H1 (cell line): ENCODE data around the gene CCDC159.

Experiments used
- CTCF ChIP-seq, 3 experiments: IDR thresholded peaks; 1 replicate in 2 of 3; 2 replicates in 1 of 3; pipeline versions ENCODE4 v1.5.1 to v1.6.1; 2011; ENCODE audit warnings: low read length in 3 of 3, mild to moderate bottlenecking in 3 of 3, inconsistent platforms in 2 of 3, low read depth in 1 of 3, moderate library complexity in 1 of 3; ENCODE audit not compliant: insufficient read depth in 1 of 3; ENCODE audit errors: control extremely low read depth in 1 of 3
- MAX ChIP-seq: IDR thresholded peaks from 2 replicates; pipeline ENCODE4 v1.6.1; 2012; ENCODE audit warnings: inconsistent platforms

- TF ChIP-seq CTCF (IDR thresholded peaks at IDR 0.05; ENCODE audit: control extremely low read depth in 1 of 3, insufficient read depth in 1 of 3, low read depth in 1 of 3, low read length in 3 of 3) (no peak), MAX (no peak)
Observed at GRCh38 chr19:11364296-11364904, 18.1 kb downstream of the CCDC159 start.
